ENCODE measurements around the gene REEP2.
"Not testable (repeated sequence)": the region's sequence is repeated elsewhere in the genome, so short reads cannot be mapped to it uniquely, and the experiment has no call there.

The REEP2 gene

GRCh38 chr5:138410996-138411640, 27.7 kb upstream of the REEP2 start:
- DNase-seq: peak; percentile 37
- H3K27ac ChIP-seq; H3K4me3 ChIP-seq (ENCODE audit: low read depth, low read length); H3K36me3 ChIP-seq (replicated peaks); H3K27me3 ChIP-seq (replicated peaks); in situ Hi-C loops (cut with HindIII; ENCODE audit: low pct_ligation_motif_present, low sequenced_read_pairs): not testable (repeated sequence)
- TF ChIP-seq, protein P1, sequence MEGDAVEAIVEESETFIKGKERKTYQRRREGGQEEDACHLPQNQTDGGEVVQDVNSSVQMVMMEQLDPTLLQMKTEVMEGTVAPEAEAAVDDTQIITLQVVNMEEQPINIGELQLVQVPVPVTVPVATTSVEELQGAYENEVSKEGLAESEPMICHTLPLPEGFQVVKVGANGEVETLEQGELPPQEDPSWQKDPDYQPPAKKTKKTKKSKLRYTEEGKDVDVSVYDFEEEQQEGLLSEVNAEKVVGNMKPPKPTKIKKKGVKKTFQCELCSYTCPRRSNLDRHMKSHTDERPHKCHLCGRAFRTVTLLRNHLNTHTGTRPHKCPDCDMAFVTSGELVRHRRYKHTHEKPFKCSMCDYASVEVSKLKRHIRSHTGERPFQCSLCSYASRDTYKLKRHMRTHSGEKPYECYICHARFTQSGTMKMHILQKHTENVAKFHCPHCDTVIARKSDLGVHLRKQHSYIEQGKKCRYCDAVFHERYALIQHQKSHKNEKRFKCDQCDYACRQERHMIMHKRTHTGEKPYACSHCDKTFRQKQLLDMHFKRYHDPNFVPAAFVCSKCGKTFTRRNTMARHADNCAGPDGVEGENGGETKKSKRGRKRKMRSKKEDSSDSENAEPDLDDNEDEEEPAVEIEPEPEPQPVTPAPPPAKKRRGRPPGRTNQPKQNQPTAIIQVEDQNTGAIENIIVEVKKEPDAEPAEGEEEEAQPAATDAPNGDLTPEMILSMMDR (IDR thresholded peaks at IDR 0.05; ENCODE audit: low read depth, low read length, missing control alignments): peak; percentile 55

DNA sequence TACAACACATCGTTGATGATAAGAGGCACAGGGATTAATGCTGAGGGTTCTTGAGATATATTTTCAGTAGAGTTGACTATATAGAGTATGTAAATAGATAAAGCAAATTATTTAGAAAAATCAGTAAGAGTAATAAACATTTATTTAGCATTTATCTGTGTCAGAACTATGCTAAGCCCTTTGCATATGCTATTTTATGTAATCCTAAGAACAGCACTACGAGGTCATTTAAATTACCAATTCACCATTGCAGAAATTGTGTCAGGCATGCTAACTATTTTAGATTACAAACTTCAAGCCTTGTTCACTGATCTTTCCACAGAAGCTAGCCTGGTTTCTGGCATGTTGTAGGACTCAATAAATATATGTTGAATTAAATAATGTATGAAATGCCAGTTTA, 20.4 kb upstream of the REEP2 start:
- DNase-seq: no peak
- H3K27ac ChIP-seq: no peak overlapping the region
- TF ChIP-seq, protein P1 (IDR thresholded peaks at IDR 0.05; ENCODE audit: low read depth, low read length, missing control alignments): no peak
- in situ Hi-C loops (cut with HindIII; ENCODE audit: low pct_ligation_motif_present, low sequenced_read_pairs): no loop called here
- H3K27me3 ChIP-seq (replicated peaks): no peaks in the 10 kb centered on the region
- H3K4me3 ChIP-seq (ENCODE audit: low read depth, low read length): no peak overlapping the region
- H3K36me3 ChIP-seq (replicated peaks): peaks cover 46% of the 10 kb centered on the region

GRCh38 chr5:138425079-138425478, 13.8 kb upstream of the REEP2 start:
- Histone ChIP-seq H3K27ac (no peak overlapping the region), H3K36me3 (replicated peaks) (peaks cover 44% of the 10 kb centered on the region), H3K4me3 (ENCODE audit: low read depth, low read length) (no peak overlapping the region), H3K27me3 (replicated peaks) (no peaks in the 10 kb centered on the region)
- DNase-seq: no peak
- TF ChIP-seq, protein P1 (IDR thresholded peaks at IDR 0.05; ENCODE audit: low read depth, low read length, missing control alignments): no peak
- in situ Hi-C loops (cut with HindIII; ENCODE audit: low pct_ligation_motif_present, low sequenced_read_pairs): no loop called here

DNA sequence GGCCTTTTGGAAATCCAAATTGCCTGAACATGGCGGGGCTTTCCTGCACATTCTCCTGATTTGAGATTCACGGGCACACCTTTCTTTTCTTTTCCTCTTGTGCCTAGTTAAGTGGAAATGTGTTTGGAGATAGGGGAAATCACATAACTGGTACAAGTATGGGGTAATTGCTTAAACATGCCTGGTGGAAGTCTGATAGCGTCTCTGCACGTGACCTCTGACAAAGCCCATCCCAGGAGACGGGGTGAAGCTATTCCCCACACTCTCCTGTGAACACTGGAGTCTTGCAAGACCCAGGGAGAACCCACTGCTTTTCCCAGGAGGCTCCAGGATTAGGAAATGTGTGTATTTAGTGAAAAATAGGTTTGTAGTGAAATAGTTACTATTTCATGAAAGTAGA, 2.9 kb upstream of the REEP2 start:
- no peak overlapping the region for H3K27ac ChIP-seq
- no peak overlapping the region for H3K4me3 ChIP-seq (ENCODE audit: low read depth, low read length)
- TF ChIP-seq, protein P1 (IDR thresholded peaks at IDR 0.05; ENCODE audit: low read depth, low read length, missing control alignments): no peak
- no peak for DNase-seq
- no peaks in the 10 kb centered on the region for H3K27me3 ChIP-seq (replicated peaks)
- peaks cover 31% of the 10 kb centered on the region for H3K36me3 ChIP-seq (replicated peaks)
- in situ Hi-C loops (cut with HindIII; ENCODE audit: low pct_ligation_motif_present, low sequenced_read_pairs): no loop called here

GRCh38 chr5:138438003-138438723, 694 bp upstream of the REEP2 start:
- Histone ChIP-seq H3K27me3 (replicated peaks) (no peaks in the 10 kb centered on the region), H3K36me3 (replicated peaks) (peaks cover 16% of the 10 kb centered on the region), H3K27ac (no peak overlapping the region), H3K4me3 (ENCODE audit: low read depth, low read length) (peak overlapping the region; percentile 45)
- in situ Hi-C loops (cut with HindIII; ENCODE audit: low pct_ligation_motif_present, low sequenced_read_pairs): no loop called here
- TF ChIP-seq, protein P1 (IDR thresholded peaks at IDR 0.05; ENCODE audit: low read depth, low read length, missing control alignments): no peak
- DNase-seq: no peak
